ENCODE measurements around the gene TOX2.

- TF ChIP-seq, protein P1, sequence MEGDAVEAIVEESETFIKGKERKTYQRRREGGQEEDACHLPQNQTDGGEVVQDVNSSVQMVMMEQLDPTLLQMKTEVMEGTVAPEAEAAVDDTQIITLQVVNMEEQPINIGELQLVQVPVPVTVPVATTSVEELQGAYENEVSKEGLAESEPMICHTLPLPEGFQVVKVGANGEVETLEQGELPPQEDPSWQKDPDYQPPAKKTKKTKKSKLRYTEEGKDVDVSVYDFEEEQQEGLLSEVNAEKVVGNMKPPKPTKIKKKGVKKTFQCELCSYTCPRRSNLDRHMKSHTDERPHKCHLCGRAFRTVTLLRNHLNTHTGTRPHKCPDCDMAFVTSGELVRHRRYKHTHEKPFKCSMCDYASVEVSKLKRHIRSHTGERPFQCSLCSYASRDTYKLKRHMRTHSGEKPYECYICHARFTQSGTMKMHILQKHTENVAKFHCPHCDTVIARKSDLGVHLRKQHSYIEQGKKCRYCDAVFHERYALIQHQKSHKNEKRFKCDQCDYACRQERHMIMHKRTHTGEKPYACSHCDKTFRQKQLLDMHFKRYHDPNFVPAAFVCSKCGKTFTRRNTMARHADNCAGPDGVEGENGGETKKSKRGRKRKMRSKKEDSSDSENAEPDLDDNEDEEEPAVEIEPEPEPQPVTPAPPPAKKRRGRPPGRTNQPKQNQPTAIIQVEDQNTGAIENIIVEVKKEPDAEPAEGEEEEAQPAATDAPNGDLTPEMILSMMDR (conservative IDR thresholded peaks at IDR 0.05; ENCODE audit: low read depth, low read length): no peak
- no peak for TF ChIP-seq EZH2 (IDR thresholded peaks at IDR 0.05; ENCODE audit: borderline replicate concordance, low read depth, low read length, poor library complexity, severe bottlenecking)
Measured at GRCh38 chr20:44054849-44055248, 140.2 kb downstream of the TOX2 start.

Measured in A673 (cell line).